ENCODE results near the gene POU6F2. TPM values are rescaled to one million over a fixed set of nuclear protein-coding genes. Genes with fewer than 3 reads are reported as not detected.

Gene POU6F2
- total and polyA plus RNA-seq, 12 donors = 0.03 to 0.31 (median 0.19) TPM; not detected in 9

DNA sequence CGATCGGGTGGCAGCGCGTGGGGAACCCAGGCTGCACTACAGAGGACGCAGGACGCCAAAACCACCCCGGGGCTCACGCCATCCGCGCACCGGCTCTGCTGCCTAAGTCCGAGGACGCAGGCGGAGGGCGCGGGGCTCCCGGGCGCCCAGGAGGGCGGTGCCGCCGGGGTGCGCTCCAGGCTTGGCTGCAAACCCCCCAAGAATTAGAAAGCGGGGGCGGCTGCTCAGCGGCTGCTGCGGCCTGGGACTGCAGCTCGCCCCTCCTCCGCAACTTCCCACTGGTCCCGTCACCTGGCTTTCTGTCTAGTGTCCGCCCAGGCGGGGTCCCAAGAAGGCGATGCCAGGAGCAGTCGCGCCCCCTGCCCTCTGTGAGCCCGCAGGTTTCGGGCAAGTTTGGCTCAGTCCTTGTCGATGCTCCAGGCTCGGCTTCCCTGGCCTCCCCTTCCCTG, 1.7 kb upstream of the POU6F2 start:
- Histone ChIP-seq H3K9me3 (replicated peaks in 1 of 3) (no peaks in the 10 kb centered on the region), H3K4me3 (no peak overlapping the region), H3K36me3 (replicated peaks in 1 of 2) (no peaks in the 10 kb centered on the region), H3K27ac (no peak overlapping the region), H3K27me3 (peaks cover 35% of the 10 kb centered on the region), H3K4me1 (replicated peaks in 1 of 2) (no peaks in the 10 kb centered on the region)
- no peak for DNase-seq
- WGBS, 4 donors = 0 to 3% (median 2%) methylated on average over 2 to 38 of the region's 38 CpGs; no CpG with 5 or more reads in 1 of the 4 donors
- TF ChIP-seq POLR2A (IDR thresholded peaks at IDR 0.05) = no peak
- no peak for TF ChIP-seq CTCF (IDR thresholded peaks at IDR 0.05)
- intact Hi-C loops (cut with DNase I) = no loop called here

DNA sequence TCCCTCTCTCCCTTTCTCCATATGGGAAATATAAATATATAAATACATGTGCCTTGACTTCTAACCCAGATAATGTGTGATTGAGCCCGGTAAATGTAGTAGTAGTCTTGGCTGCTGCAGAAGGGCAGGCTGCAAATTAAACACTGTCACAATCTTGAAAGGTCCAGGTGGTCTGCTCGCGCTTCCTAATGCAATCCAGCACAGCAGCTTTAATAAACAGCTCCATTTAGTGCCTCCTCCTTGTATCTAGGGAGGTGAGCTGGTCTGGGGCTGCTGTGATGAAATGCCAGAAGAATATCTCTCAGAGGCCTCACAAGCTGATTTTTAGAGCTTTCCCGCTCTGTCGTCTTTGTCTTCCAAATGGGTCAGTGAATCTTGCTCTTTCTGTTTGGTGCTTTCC, 782 bp downstream of the POU6F2 start:
- 35 to 52% (median 50%) methylated on average over 5 of the region's 5 CpGs for WGBS, 4 donors
- H3K4me3 ChIP-seq = no peak overlapping the region
- H3K36me3 ChIP-seq (replicated peaks in 1 of 2) = no peaks in the 10 kb centered on the region
- H3K9me3 ChIP-seq (replicated peaks in 1 of 3) = no peaks in the 10 kb centered on the region
- peaks cover 22% of the 10 kb centered on the region for H3K27me3 ChIP-seq
- H3K27ac ChIP-seq = no peak overlapping the region
- H3K4me1 ChIP-seq (replicated peaks in 1 of 2) = no peaks in the 10 kb centered on the region
- no peak for DNase-seq
- no peak for TF ChIP-seq CTCF (IDR thresholded peaks at IDR 0.05)
- intact Hi-C loops (cut with DNase I) = no loop called here

- H3K27me3 ChIP-seq = no peaks in the 10 kb centered on the region
Measured at GRCh38 chr7:38992203-38992602, 14.5 kb downstream of the POU6F2 start.

DNA sequence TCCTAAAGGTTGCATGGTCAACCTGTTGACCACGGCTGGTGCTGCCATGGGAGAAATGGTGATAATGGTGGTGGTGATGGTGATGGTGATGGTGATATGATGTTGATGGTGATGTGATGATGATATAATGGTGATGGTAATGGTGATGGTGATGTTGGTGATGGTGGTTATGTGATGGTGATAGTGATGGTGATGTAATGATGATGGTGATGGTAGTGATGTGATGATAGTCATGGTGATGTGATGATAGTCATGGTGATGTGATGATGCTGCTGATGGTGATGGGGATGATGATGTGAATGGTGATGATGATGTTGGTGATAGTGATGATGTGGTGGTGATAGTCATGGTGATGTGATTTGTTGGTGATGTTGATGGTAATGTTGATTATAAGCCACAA, 23.9 kb downstream of the POU6F2 start:
- 70 to 87% (median 85%) methylated on average over 1 of the region's 1 CpG for WGBS, 4 donors
- no peak for DNase-seq
- H3K27ac ChIP-seq = no peak overlapping the region

More at GRCh38 chr7:38992203-38992602, 14.5 kb downstream of the POU6F2 start:
- H3K36me3 ChIP-seq (replicated peaks in 1 of 2) = no peaks in the 10 kb centered on the region
- no peak for DNase-seq
- intact Hi-C loops (cut with DNase I) = no loop called here
- no peak overlapping the region for H3K4me3 ChIP-seq
- no peaks in the 10 kb centered on the region for H3K4me1 ChIP-seq (replicated peaks in 1 of 2)
- no peaks in the 10 kb centered on the region for H3K9me3 ChIP-seq (replicated peaks in 1 of 3)
- WGBS, 4 donors = 56 to 72% (median 62%) methylated on average over 4 of the region's 4 CpGs
- no peak for TF ChIP-seq CTCF (IDR thresholded peaks at IDR 0.05)
- TF ChIP-seq POLR2A (IDR thresholded peaks at IDR 0.05) = no peak
- H3K27ac ChIP-seq = no peak overlapping the region

More for the DNA sequence above, 23.9 kb downstream of the POU6F2 start:
- H3K4me3 ChIP-seq = no peak overlapping the region
- H3K36me3 ChIP-seq (replicated peaks in 1 of 2) = no peaks in the 10 kb centered on the region
- no peaks in the 10 kb centered on the region for H3K9me3 ChIP-seq (replicated peaks in 1 of 3)
- no peaks in the 10 kb centered on the region for H3K4me1 ChIP-seq (replicated peaks in 1 of 2)
- TF ChIP-seq CTCF (IDR thresholded peaks at IDR 0.05) (no peak), POLR2A (IDR thresholded peaks at IDR 0.05) (no peak)
- H3K27me3 ChIP-seq = no peaks in the 10 kb centered on the region
- intact Hi-C loops (cut with DNase I) = no loop called here
